D721Med (cell line): ENCODE data around the gene BPIFA2.

Experiments
- DNase-seq: peaks from one replicate; pipeline ENCODE4 v3.0.0; 2011; ENCODE audit warnings: low spot score; ENCODE audit not compliant: insufficient read length
- FAIRE-seq: peaks from 2 replicates; lab custom pipeline; 2011; peaks lifted over from hg19 to GRCh38; lab: Jason Lieb, UNC
- CTCF ChIP-seq: IDR thresholded peaks from 2 replicates; pipeline ENCODE4 v1.5.1; 2012; ENCODE audit warnings: mild to moderate bottlenecking, control low read depth; ENCODE audit not compliant: insufficient read depth; ENCODE audit errors: missing control alignments

Gene BPIFA2

GRCh38 chr20:33211817-33212424 is 44.0 kb downstream of the BPIFA2 start:
- peak; percentile 66 for DNase-seq
- FAIRE-seq, result peak; percentile 11
- TF ChIP-seq CTCF, result peak; percentile 69

GRCh38 chr20:33217052-33217451 is 49.1 kb downstream of the BPIFA2 start, which contains the start of gene BPIFA3:
BPIFA3 (plus strand) TSS chr20:33217352; CDS start chr20:33217537, 185 bp downstream.
- DNase-seq, result no peak
- no peak for TF ChIP-seq CTCF
- FAIRE-seq, result no peak

GRCh38 chr20:33224399-33224798 is 56.4 kb downstream of the BPIFA2 start:
- TF ChIP-seq CTCF, result no peak
- FAIRE-seq (no peak), DNase-seq (no peak)

GRCh38 chr20:33229843-33230242 is 61.9 kb downstream of the BPIFA2 start:
- no peak for TF ChIP-seq CTCF
- DNase-seq (no peak), FAIRE-seq (no peak)
